ENCODE results near the gene PIP4K2A. TPM values are rescaled to one million over a fixed set of nuclear protein-coding genes. Genes with fewer than 3 reads are reported as not detected.

The PIP4K2A gene
- total and polyA plus RNA-seq, 2 of the 13 experiments (the other 11 are each of a cell fraction or from before 2014, with no cell fraction given) = 9.1 to 22.6 TPM

DNA sequence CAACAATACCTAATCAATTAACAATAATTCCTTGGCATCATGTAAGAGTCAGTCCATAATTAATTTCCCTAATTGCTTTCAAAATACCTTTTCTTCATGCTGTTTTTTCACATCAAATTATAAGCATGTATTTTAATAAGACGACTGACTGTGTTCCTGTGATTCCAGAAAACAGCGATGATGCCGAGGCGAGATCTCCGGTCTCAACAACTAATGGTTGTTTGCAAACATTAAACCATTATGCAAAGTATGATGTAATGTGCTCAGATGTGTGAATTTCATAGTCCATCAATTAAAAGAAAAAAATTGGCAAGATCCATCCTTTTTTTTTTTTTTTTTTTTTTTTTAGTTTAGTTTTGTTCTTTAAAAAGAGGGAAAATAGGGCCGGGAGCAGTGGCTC is 44.5 kb upstream of the PIP4K2A start:
- FAIRE-seq (no peak), ATAC-seq (no peak), DNase-seq (ENCODE audit: low spot score) (no peak)
- Histone ChIP-seq H3K9ac (ENCODE audit: insufficient read depth, low read depth, low read length) (no peak overlapping the region), H3K9me3 (ENCODE audit: low read length) (no peaks in the 10 kb centered on the region), H3K4me1 (ENCODE audit: insufficient read depth, low read length) (peaks cover 13% of the 10 kb centered on the region), H3K27ac (ENCODE audit: extremely low read length, insufficient read depth, low read length) (no peak overlapping the region), H3K36me3 (replicated peaks in 1 of 2; ENCODE audit: control insufficient read depth in 1 of 2, insufficient read depth in 2 of 2, low read length in 2 of 2) (no peaks in the 10 kb centered on the region), H3K27me3 (ENCODE audit: control insufficient read depth in 1 of 2, insufficient read depth in 2 of 2, low read length in 2 of 2) (no peaks in the 10 kb centered on the region; a peak in 2 of 5 replicates), H2AFZ (ENCODE audit: low read length) (no peak overlapping the region), H3K4me2 (ENCODE audit: low read depth, low read length) (no peak overlapping the region), H3K4me3 (replicated peaks in 1 of 3; ENCODE audit: insufficient read depth in 1 of 3, low read depth in 2 of 3, low read length in 3 of 3) (no peak overlapping the region), H3K79me2 (ENCODE audit: insufficient read depth, low read length) (no peaks in the 10 kb centered on the region), H4K20me1 (ENCODE audit: insufficient read depth, low read length) (no peaks in the 10 kb centered on the region)
- no TSS peak for BruUV-seq (replicated peaks)
- no peak for TF ChIP-seq ZNF556 (CRISPR knock-in tag; IDR thresholded peaks at IDR 0.05; ENCODE audit: borderline replicate concordance)
- TF ChIP-seq PHB2 (IDR thresholded peaks at IDR 0.05; ENCODE audit: partially characterized antibody) = no peak
- no peak for TF ChIP-seq ZSCAN12 (CRISPR knock-in tag; IDR thresholded peaks at IDR 0.05)
- TF ChIP-seq HIVEP1 (CRISPR knock-in tag; IDR thresholded peaks at IDR 0.05) = no peak
- TF ChIP-seq MXI1 (IDR thresholded peaks at IDR 0.05; ENCODE audit: borderline replicate concordance, low read depth, low read length) = no peak
- TF ChIP-seq NAIF1 (CRISPR knock-in tag; IDR thresholded peaks at IDR 0.05; ENCODE audit: borderline replicate concordance) = no peak
- no peak for TF ChIP-seq ZNF766 (CRISPR knock-in tag; IDR thresholded peaks at IDR 0.05; ENCODE audit: borderline replicate concordance)
- no peak for TF ChIP-seq POLR2AphosphoS2 (IDR thresholded peaks at IDR 0.05; ENCODE audit: low read depth, low read length)
- TF ChIP-seq ONECUT2 (CRISPR knock-in tag; IDR thresholded peaks at IDR 0.05) = no peak
- TF ChIP-seq FOXM1 (CRISPR knock-in tag; IDR thresholded peaks at IDR 0.05) = no peak
- TF ChIP-seq DNMT3B (CRISPR knock-in tag; conservative IDR thresholded peaks at IDR 0.05) = no peak
- TF ChIP-seq ZSCAN31 (CRISPR knock-in tag; IDR thresholded peaks at IDR 0.05; ENCODE audit: low read depth) = no peak
- TF ChIP-seq KDM3A (CRISPR knock-in tag; IDR thresholded peaks at IDR 0.05; ENCODE audit: low read depth) = no peak
- TF ChIP-seq ZNF326 (CRISPR knock-in tag; IDR thresholded peaks at IDR 0.05; ENCODE audit: borderline replicate concordance) = no peak
- in situ Hi-C loops (cut with HindIII; ENCODE audit: extremely low pct_ligation_motif_present, low pct_unique_long_range_greater_than_20kb) (no loop called here), intact Hi-C loops (cut with micrococcal nuclease; ENCODE audit: unreplicated experiment) (no loop called here)
- WGBS (ENCODE audit: low lambda C conversion rate) = 81% methylated on average over 6 of the region's 6 CpGs
- ChIA-PET POLR2A (interaction anchor here (0.7 kb wide), 1 partner anchor 737 kb away, joined by 3 read pairs; no protein-coding TSS in a partner anchor), CTCF (ENCODE audit: low intra/inter-chr PET ratio, low total read pairs) (no interaction called here)
